IMR-90 (cell line): ENCODE data around the gene KCNK4. TPM values are rescaled to one million over a fixed set of nuclear protein-coding genes. Genes with fewer than 3 reads are reported as not detected.

Experiments
- ATAC-seq: fragments of 200-7000 bp; cut with Tn5 transposase; 2 replicates; pipeline ENCODE4 v1.9.1; 2020; ENCODE audit warnings: low read depth, mild to moderate bottlenecking, moderate library complexity
- BruUV-seq: library from RNA; stranded (reverse); fragments of 400-500 nt; replicated peaks from 2 replicates; lab custom pipeline; 2021; lab: Mats Ljungman, UMichigan
- CTCF ChIA-PET: fragments of 300-600 bp; formaldehyde crosslinking; extraction: SDS; loops from one replicate; lab custom pipeline; 2021; ENCODE audit warnings: antibody characterized with exemption; lab: Yijun Ruan, JAX
- POLR2A ChIA-PET: fragments of 300-600 bp; sonication (Branson Sonifier 250); formaldehyde crosslinking; loops from one replicate; lab custom pipeline; 2022; ENCODE audit warnings: antibody characterized with exemption; ENCODE audit not compliant: unreplicated experiment; lab: Charles Lee
- DNase-seq: peaks from one replicate; pipeline ENCODE4 v3.0.0; 2013
- H2AFZ ChIP-seq: replicated peaks from 2 replicates; pipeline ENCODE3; 2013; ENCODE audit warnings: low read length, mild to moderate bottlenecking; ENCODE audit not compliant: poor library complexity
- H2AK5ac ChIP-seq: 2 replicates; pipeline ENCODE4 v1.6.1; 2013; ENCODE audit warnings: low read depth, low read length, inconsistent platforms
- H2AK9ac ChIP-seq: replicated peaks from 2 replicates; pipeline ENCODE3; 2013; ENCODE audit warnings: mild to moderate bottlenecking, low read depth, low read length, moderate library complexity; ENCODE audit not compliant: poor library complexity
- H2BK120ac ChIP-seq: 2 replicates; pipeline ENCODE4 v1.6.1; 2013; ENCODE audit warnings: low read depth, low read length, inconsistent platforms
- H2BK15ac ChIP-seq: 3 replicates; pipeline ENCODE4 v1.6.1; 2013; ENCODE audit warnings: low read depth, low read length, inconsistent platforms
- H2BK20ac ChIP-seq: 2 replicates; pipeline ENCODE4 v1.6.1; 2013; ENCODE audit warnings: low read depth, mild to moderate bottlenecking, inconsistent platforms, low read length, moderate library complexity
- H2BK5ac ChIP-seq: 2 replicates; pipeline ENCODE4 v1.6.1; 2013; ENCODE audit warnings: mild to moderate bottlenecking, low read depth, low read length, inconsistent platforms; ENCODE audit not compliant: poor library complexity, severe bottlenecking
- H3K14ac ChIP-seq: replicated peaks from 2 replicates; pipeline ENCODE4 v1.6.1; 2013; ENCODE audit warnings: low read depth, low read length, inconsistent platforms
- H3K18ac ChIP-seq: 2 replicates; pipeline ENCODE4 v1.6.1; 2013; ENCODE audit warnings: low read depth, low read length, control low read depth
- H3K23ac ChIP-seq: 2 replicates; pipeline ENCODE4 v1.6.1; 2013; ENCODE audit warnings: low read depth, low read length, inconsistent platforms
- H3K27ac ChIP-seq: 2 replicates; pipeline ENCODE4 v1.5.1; 2013; ENCODE audit warnings: mild to moderate bottlenecking, control low read depth, low read length; ENCODE audit not compliant: insufficient read depth
- H3K27me3 ChIP-seq: 2 replicates; pipeline ENCODE4 v1.6.1; 2013; ENCODE audit warnings: low read length; ENCODE audit not compliant: control insufficient read depth, insufficient read depth
- H3K36me3 ChIP-seq: 2 replicates; pipeline ENCODE4 v1.6.1; 2013; ENCODE audit warnings: low read length, mixed read lengths; ENCODE audit not compliant: control insufficient read depth, insufficient read depth
- H3K4ac ChIP-seq: 2 replicates; pipeline ENCODE4 v1.6.1; 2013; ENCODE audit warnings: low read depth, low read length, inconsistent platforms
- H3K4me1 ChIP-seq: 2 replicates; pipeline ENCODE4 v1.6.1; 2013; ENCODE audit warnings: low read length, mixed read lengths; ENCODE audit not compliant: control insufficient read depth, insufficient read depth
- H3K4me2 ChIP-seq: 2 replicates; pipeline ENCODE4 v1.6.1; 2013; ENCODE audit warnings: low read depth, mild to moderate bottlenecking, control low read depth, low read length, moderate library complexity
- H3K4me3 ChIP-seq: 2 replicates; pipeline ENCODE4 v1.5.1; 2013; ENCODE audit warnings: low read depth, mild to moderate bottlenecking, control low read depth, low read length, moderate library complexity; ENCODE audit not compliant: insufficient read depth
- H3K56ac ChIP-seq: 2 replicates; pipeline ENCODE4 v1.6.1; 2013; ENCODE audit warnings: low read length, inconsistent platforms; ENCODE audit not compliant: insufficient read depth; ENCODE audit errors: extremely low read depth
- H3K79me1 ChIP-seq, 2 experiments: 2 replicates each; pipeline ENCODE4 v1.6.1; 2013; ENCODE audit warnings: low read length in 2 of 2, inconsistent platforms in 1 of 2, low read depth in 1 of 2
- H3K9ac ChIP-seq: 2 replicates; pipeline ENCODE4 v1.6.1; 2013; ENCODE audit warnings: low read depth, low read length, control low read depth
- H3K9me1 ChIP-seq: 2 replicates; pipeline ENCODE4 v1.6.1; 2013; ENCODE audit warnings: low read length, inconsistent platforms; ENCODE audit not compliant: insufficient read depth
- H3K9me3 ChIP-seq: 2 replicates; pipeline ENCODE4 v1.6.1; 2013; ENCODE audit warnings: low read length; ENCODE audit not compliant: control insufficient read depth, insufficient read depth
- H4K20me1 ChIP-seq: 2 replicates; pipeline ENCODE4 v1.6.1; 2013; ENCODE audit warnings: low read length, inconsistent platforms; ENCODE audit not compliant: insufficient read depth
- H4K5ac ChIP-seq: 2 replicates; pipeline ENCODE4 v1.6.1; 2013; ENCODE audit warnings: mild to moderate bottlenecking, low read depth, low read length, control low read depth
- H4K8ac ChIP-seq, 2 experiments: 2 replicates each; pipeline ENCODE4 v1.6.1; 2013; ENCODE audit warnings: low read depth in 2 of 2, low read length in 2 of 2, control low read depth in 1 of 2, inconsistent platforms in 1 of 2
- H4K91ac ChIP-seq: 2 replicates; pipeline ENCODE4 v1.6.1; 2013; ENCODE audit warnings: low read depth, low read length, inconsistent platforms; ENCODE audit not compliant: insufficient read depth
- BHLHE40 ChIP-seq: fragments of 150-350 bp; IDR thresholded peaks from 2 replicates; pipeline ENCODE4 v1.6.1; 2016; ENCODE audit warnings: mild to moderate bottlenecking, low read depth, low read length
- CHD1 ChIP-seq: IDR thresholded peaks from 2 replicates; pipeline ENCODE4 v1.6.1; 2012; ENCODE audit warnings: low read depth, low read length, improper control_type of control experiment
- ELK1 ChIP-seq: fragments of 150-350 bp; IDR thresholded peaks from 2 replicates; pipeline ENCODE4 v1.6.1; 2016; ENCODE audit warnings: low read depth, mild to moderate bottlenecking, low read length, moderate library complexity, borderline replicate concordance
- FOS ChIP-seq: fragments of 150-350 bp; IDR thresholded peaks from 2 replicates; pipeline ENCODE4 v1.6.1; 2016; ENCODE audit warnings: low read depth, low read length
- MAFK ChIP-seq: IDR thresholded peaks from 2 replicates; pipeline ENCODE4 v1.6.1; 2012; ENCODE audit warnings: low read depth, low read length, improper control_type of control experiment
- MAZ ChIP-seq: IDR thresholded peaks from 2 replicates; pipeline ENCODE4 v1.6.1; 2012; ENCODE audit warnings: low read depth, mild to moderate bottlenecking, low read length, improper control_type of control experiment, moderate library complexity, borderline replicate concordance
- NFE2L2 ChIP-seq: fragments of 150-350 bp; IDR thresholded peaks from 2 replicates; pipeline ENCODE4 v1.6.1; 2016; ENCODE audit warnings: low read depth, mild to moderate bottlenecking, low read length
- POLR2A ChIP-seq: IDR thresholded peaks from 2 replicates; pipeline ENCODE4 v1.6.1; 2012; ENCODE audit warnings: mild to moderate bottlenecking, low read depth, low read length
- RCOR1 ChIP-seq: IDR thresholded peaks from 2 replicates; pipeline ENCODE4 v1.6.1; 2012; ENCODE audit warnings: mild to moderate bottlenecking, low read length, improper control_type of control experiment; ENCODE audit not compliant: insufficient replicate concordance
- RFX5 ChIP-seq: IDR thresholded peaks from 2 replicates; pipeline ENCODE4 v1.8.0; 2012; ENCODE audit warnings: low read depth, mild to moderate bottlenecking, low read length, moderate library complexity
- SMC3 ChIP-seq: fragments of 150-350 bp; IDR thresholded peaks from 2 replicates; pipeline ENCODE4 v1.6.1; 2016; ENCODE audit warnings: low read depth, mild to moderate bottlenecking, antibody characterized with exemption, low read length, moderate library complexity
- USF2 ChIP-seq: fragments of 150-350 bp; IDR thresholded peaks from 2 replicates; pipeline ENCODE4 v1.6.1; 2017; ENCODE audit warnings: mild to moderate bottlenecking, antibody characterized with exemption, low read length, low read depth
- WGBS, 2 experiments: methylation state at CpG; one replicate each; pipeline versions ENCODE4 v1.1.5 to v1.1.7; 2013; ENCODE audit warnings: missing lambda C conversion rate in 2 of 2; ENCODE audit not compliant: insufficient read length in 1 of 2; ENCODE audit errors: extremely low coverage in 2 of 2; 5-methylcytosine and 5-hydroxymethylcytosine counted together
- dilution Hi-C: fragments of 300-500 bp; cut with HindIII; formaldehyde crosslinking; loops from one replicate; pipeline ENCODE4 v1.14.3; 2018; ENCODE audit warnings: low sequenced_read_pairs; ENCODE audit not compliant: unreplicated experiment
- in situ Hi-C: fragments of 300-500 bp; cut with MboI; formaldehyde crosslinking; loops from 3 replicates; pipeline ENCODE4 v1.14.3; 2019; ENCODE audit warnings: low sequenced_read_pairs, inconsistent platforms, mixed read lengths
- intact Hi-C: fragments of 100-400 bp; cut with micrococcal nuclease; formaldehyde crosslinking; loops from 2 replicates; pipeline ENCODE4 v1.10.0; 2022
- polyA plus RNA-seq, 3 experiments: library from polyadenylated mRNA; depleted of rRNA; stranded (reverse); fragments of >200 nt; gene quantifications; 2 replicates each; pipeline ENCODE4 v1.2.3, GENCODE V29; 2012; ENCODE audit warnings: low replicate concordance in 1 of 3
- total RNA-seq: library from RNA; depleted of rRNA; stranded (reverse); fragments of >200 nt; gene quantifications from 2 replicates; pipeline ENCODE4 v1.2.3, GENCODE V29; 2012

Gene KCNK4
- total and polyA plus RNA-seq, 2 of the 4 experiments (the other 2 are of a cell fraction): not detected

GRCh38 chr11:64262271-64263002 lies 28.7 kb upstream of the KCNK4 start (continued):
- no peak for TF ChIP-seq RFX5

- peaks cover 10% of the 10 kb centered on the region for H3K4me1 ChIP-seq
- no peak overlapping the region; the same call in 1 of the 2 replicates for H3K4ac ChIP-seq
- peak overlapping the region; percentile 34 for H2BK5ac ChIP-seq
- dilution Hi-C loops: no loop called here
- no peak overlapping the region for H3K56ac ChIP-seq
- H2BK20ac ChIP-seq: no peak overlapping the region
- ChIA-PET CTCF (no interaction called here), POLR2A (interaction anchor here (0.5 kb wide), 1 partner anchor 11 kb away, joined by 3 read pairs; no protein-coding TSS in a partner anchor)
- no peak overlapping the region for H3K4me3 ChIP-seq
- H3K9ac ChIP-seq: no peak overlapping the region
- H3K9me3 ChIP-seq: no peaks in the 10 kb centered on the region
- no peaks in the 10 kb centered on the region for H3K27me3 ChIP-seq
- no peaks in the 10 kb centered on the region for H4K20me1 ChIP-seq
- in situ Hi-C loops: no loop called here
- H2BK15ac ChIP-seq: no peak overlapping the region
- intact Hi-C loops: no loop called here
- ATAC-seq (peak; percentile 54), DNase-seq (peak; percentile 56)
- H3K4me2 ChIP-seq: no peak overlapping the region
- no peak overlapping the region for H4K91ac ChIP-seq
- peaks cover 55% of the 10 kb centered on the region for H3K36me3 ChIP-seq
- H3K27ac ChIP-seq: no peak overlapping the region
- H4K5ac ChIP-seq: peak overlapping the region; percentile 59; the same call in 1 of the 2 replicates
- peak overlapping the region; percentile 6; the same call in 1 of the 2 replicates for H2AK5ac ChIP-seq
- H3K79me1 ChIP-seq: peaks cover 7 to 34% of the 10 kb centered on the region in 2 experiments; a peak in 2 of 4 replicates
- WGBS, 2 experiments: 80% methylated on average over 5 of the region's 29 CpGs; no CpG with 5 or more reads in 1 of the 2 experiments
- H2AFZ ChIP-seq: peak overlapping the region; percentile 40
- H3K9me1 ChIP-seq: 0 out of 2 replicates have a peak, but pooled peaks cover 5% of the 10 kb centered on the region
- no peak overlapping the region for H3K14ac ChIP-seq
- H3K18ac ChIP-seq: no peak overlapping the region
- H3K23ac ChIP-seq: no peak overlapping the region
- peak overlapping the region in 1 of 2 experiments; percentile 69; a peak in 1 of 4 replicates for H4K8ac ChIP-seq
- BruUV-seq: no TSS peak
- peak overlapping the region; percentile 75 for H2AK9ac ChIP-seq
- H2BK120ac ChIP-seq: no peak overlapping the region
- no peak for TF ChIP-seq CHD1
- TF ChIP-seq FOS: no peak; the same call in 1 of the 2 replicates
- no peak for TF ChIP-seq NFE2L2
- TF ChIP-seq MAFK: no peak
- TF ChIP-seq BHLHE40: no peak
- TF ChIP-seq ELK1: no peak
- TF ChIP-seq SMC3: no peak
- no peak for TF ChIP-seq RCOR1
- no peak for TF ChIP-seq POLR2A
- no peak for TF ChIP-seq MAZ
- no peak for TF ChIP-seq USF2
Observed at GRCh38 chr11:64263021-64263946, 27.8 kb upstream of the KCNK4 start.
